Ovary (tissue), 3 donors: ENCODE measurements around the gene ARHGAP11B.
"Not testable (repeated sequence)": the region's sequence is repeated elsewhere in the genome, so short reads cannot be mapped to it uniquely, and the experiment has no call there.

Experiments used
- CTCF ChIP-seq, 3 donors: fragments of 450-650 bp in 2 of 3; fragments of 200-600 bp in 1 of 3; IDR thresholded peaks; one replicate each; pipeline versions ENCODE4 v1.5.1 to v1.8.0; 2016 to 2022; ENCODE audit warnings: antibody characterized with exemption in 3 of 3, mild to moderate bottlenecking in 1 of 3
- EP300 ChIP-seq: sonication (generic); formaldehyde crosslinking; IDR thresholded peaks from one replicate; pipeline ENCODE4 v1.6.1; 2017; ENCODE audit warnings: antibody characterized with exemption
- POLR2A ChIP-seq: fragments of 450-650 bp; IDR thresholded peaks from one replicate; pipeline ENCODE4 v1.6.1; 2017; ENCODE audit warnings: antibody characterized with exemption, mild to moderate bottlenecking, moderate library complexity
- donor health status: DM: no; HTN: no; CAD: no.

- TF ChIP-seq CTCF (IDR thresholded peaks at IDR 0.05); POLR2A; EP300: not testable (repeated sequence)
Measured at GRCh38 chr15:30625436-30626193, at the start of gene ARHGAP11B.
